ENCODE data around the gene BRD9.
"Not testable (repeated sequence)": the region's sequence is repeated elsewhere in the genome, so short reads cannot be mapped to it uniquely, and the experiment has no call there.

BRD9 gene

DNA sequence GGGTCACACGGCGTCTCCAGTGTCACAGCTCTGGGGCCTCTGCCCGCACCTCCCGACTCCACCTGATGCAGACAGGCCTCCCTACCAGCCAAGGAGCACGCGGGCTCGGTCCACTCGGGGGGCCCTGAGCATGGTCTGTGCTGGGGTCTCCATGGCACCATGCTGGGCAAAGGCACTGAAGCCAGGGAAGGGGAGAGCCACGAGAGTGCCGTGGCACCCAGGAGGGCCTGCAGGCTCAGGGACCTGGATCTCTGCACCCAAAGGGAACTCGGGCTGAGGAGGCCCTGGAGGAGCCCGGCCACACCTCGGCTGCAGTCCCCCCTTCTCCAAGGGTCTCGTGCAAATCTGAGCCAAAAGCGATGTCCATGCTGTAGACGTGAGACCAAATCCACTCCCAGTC, 48.2 kb downstream of the BRD9 start:
- DNase-seq: not testable (repeated sequence)

- DNase-seq: not testable (repeated sequence)
Observed at GRCh38 chr5:843926-844325, 48.7 kb downstream of the BRD9 start.

DNA sequence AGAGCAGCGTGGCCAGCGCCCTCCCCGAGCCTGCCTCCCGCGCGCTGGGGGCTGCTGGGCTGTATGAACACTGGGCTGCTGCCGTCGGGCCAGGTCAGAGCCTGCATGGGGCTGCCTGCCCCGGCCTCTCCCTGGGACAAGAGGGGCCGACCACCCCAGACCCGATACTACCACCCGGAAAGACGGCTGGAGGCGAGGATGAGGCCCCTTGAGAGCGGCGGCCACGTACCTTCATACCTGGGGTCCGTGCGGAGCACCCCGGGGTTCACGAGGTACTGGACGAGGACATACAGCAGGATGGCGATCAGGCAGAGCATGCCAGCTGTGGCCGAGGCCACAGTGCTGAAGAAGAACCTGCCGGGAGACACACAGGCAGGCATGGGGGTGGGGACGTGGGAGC, 49.2 kb downstream of the BRD9 start:
- DNase-seq: not testable (repeated sequence)

GRCh38 chr5:842402-843221, 50.0 kb downstream of the BRD9 start:
- DNase-seq: not testable (repeated sequence)

DNA sequence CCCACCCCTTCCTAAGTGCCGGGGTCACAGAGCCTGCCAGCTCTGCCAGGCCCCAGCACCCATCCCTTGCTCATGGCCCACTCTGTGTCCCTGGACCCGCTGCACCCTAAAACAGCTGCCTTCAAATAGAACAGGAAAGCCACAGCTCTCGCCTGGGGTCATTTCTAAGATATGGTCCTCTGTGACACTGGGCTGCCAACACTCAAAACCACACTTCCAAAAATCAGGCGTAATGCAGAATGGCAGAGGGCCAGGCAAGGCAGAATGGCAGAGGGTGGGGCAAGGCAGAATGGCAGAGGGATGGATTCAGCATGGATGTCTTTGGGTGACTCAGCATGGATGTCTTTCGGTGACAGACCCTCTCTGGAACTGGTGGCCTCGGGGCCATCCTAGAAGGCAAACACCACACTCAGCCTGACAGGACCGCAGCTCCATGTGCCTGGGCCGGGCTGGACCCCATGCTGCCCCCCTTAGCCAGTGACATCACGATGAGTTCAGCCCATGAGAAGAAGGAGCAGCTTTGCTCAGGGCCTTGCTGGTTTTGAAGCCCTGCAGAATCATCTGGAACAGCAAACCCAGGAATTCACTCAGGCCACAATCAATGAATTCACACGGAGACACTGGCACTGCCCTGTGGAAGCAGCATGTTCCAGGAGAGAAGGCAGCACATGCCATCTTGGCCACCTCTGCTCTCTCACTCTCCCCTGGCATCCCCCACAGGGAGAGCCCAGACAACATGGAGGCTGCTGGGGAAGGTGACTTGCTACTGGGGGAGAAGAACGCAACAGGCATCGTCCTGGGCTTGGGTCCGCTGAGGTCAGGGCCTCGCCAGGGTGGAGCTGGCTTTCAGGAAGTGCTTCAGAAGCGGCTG, 50.8 kb downstream of the BRD9 start:
- DNase-seq: not testable (repeated sequence)

- not testable (repeated sequence) for DNase-seq
Observed at GRCh38 chr5:840974-841435, 51.6 kb downstream of the BRD9 start.

DNA sequence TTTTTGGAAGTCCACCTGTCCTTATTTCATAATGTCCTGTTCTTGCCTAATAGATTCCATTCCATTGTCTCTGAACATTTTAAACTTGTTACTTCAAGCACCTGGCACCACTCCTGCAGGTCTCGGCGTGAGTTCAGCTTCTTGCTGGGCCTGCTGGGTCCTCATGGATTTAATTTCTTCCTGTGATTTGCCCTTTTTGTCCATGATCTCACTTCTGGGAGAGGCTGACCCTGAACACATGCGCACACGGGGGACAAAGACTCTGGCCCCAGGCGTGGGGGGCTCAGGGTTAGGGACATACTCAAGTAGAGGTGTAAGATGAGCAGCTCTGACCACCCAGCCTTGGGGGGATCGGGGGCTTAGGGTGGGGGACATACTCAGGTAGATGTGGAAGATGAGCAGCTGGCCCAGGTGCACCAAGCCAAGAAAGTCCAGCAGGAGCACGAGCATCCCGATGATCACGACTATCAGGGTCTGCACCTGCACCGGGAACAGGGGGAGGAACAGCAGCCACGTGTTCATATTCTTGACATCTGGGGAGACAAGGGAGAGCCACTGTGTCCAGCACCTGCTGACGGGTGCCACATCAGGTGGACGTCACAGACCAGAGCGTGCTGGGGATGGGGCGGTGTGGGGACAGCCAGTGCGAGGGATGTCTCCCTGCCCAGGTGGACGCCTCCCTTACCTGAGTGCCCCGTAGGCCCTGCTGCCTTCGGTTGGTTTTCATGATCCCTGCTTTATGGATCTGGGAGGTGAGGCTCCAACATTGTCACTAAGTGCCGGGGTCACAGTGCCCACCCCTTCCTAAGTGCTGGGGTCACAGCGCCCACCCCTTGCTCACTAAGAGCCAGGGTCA, 52.3 kb downstream of the BRD9 start:
- not testable (repeated sequence) for DNase-seq

DNA sequence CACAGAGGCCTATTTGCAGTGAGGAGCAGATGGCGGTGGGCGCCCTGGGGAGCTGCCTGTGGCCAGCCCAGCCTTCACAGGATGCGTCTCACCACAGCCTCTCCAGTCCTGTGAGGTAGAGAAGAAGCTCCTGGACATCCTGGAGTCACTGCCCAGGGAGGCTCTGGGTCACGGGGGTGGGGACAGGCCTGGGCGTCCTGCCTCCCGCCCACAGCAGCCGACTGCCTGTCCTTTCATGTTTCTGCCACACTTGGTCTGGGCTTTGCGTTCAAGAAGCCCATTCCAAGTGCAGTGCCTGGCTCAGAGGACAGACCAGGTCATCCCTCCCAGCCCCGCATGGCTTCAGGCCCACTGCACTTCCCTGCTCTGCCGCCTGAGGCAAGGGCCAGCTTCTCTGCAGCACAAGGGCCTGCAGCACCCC, 54.2 kb downstream of the BRD9 start:
- DNase-seq: not testable (repeated sequence)

DNA sequence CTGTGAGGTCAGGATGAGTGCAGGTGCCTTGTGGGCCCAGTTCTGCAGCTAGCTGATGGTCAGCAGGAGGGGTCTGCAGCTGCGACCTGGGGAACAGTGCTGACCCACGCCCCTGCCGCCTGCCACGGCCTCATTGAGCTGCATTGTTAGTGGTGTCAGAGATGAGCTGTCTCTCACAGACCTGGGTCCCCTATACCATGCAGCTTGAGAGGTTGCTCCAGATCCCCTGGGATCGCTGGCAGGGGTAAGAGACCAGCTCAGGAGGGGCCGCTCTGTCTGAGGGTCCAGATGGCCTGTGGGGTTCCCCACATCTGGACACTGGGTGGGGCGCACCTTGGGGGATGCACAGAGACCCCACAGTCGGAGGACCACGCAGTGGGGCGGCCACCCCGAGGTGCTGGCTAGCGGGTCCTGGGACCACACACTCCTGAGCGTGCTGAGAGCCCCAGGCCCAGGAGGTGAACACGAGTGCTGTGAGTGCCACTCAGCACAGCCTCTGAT, 54.9 kb downstream of the BRD9 start:
- not testable (repeated sequence) for DNase-seq

- DNase-seq: not testable (repeated sequence)
Observed at GRCh38 chr5:835933-836612, 56.5 kb downstream of the BRD9 start.

DNA sequence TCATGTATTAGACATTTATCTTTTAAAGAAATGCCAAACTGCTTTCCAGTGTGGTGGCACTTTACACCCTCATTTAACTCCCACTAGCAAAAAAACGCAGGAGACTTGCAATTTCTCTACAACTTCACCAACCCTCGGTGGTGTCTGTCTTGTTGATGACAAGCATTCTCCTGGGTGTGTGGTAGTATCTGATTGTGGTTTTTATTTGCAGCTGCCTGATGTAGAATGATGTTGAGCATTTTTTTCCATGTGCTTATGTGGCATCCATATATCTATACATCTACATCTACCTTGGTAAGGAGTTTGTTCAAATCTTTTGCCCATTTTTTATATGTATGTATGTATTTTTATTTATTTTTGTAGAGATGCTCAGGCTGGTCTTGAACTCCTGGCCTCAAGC, 58.6 kb downstream of the BRD9 start:
- DNase-seq: not testable (repeated sequence)

DNA sequence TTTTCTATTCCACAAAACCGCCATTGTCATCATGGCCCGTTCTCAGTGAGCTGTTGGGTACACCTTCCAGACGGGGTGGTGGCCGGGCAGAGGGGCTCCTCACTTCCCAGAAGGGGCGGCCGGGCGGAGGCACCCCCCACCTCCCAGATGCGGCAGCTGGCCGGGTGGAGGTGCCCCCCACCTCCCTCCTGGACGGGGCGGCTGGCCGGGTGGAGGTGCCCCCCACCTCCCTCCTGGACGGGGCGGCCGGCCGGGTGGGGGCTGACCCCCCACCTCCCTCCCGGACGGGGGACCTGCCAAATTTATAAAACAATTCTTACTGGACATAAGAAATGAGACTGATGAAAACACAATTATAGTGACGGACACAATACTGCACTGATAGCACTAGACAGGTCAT, 64.4 kb downstream of the BRD9 start:
- DNase-seq: not testable (repeated sequence)

- not testable (repeated sequence) for DNase-seq
Observed at GRCh38 chr5:825544-825943, 67.1 kb downstream of the BRD9 start.

DNA sequence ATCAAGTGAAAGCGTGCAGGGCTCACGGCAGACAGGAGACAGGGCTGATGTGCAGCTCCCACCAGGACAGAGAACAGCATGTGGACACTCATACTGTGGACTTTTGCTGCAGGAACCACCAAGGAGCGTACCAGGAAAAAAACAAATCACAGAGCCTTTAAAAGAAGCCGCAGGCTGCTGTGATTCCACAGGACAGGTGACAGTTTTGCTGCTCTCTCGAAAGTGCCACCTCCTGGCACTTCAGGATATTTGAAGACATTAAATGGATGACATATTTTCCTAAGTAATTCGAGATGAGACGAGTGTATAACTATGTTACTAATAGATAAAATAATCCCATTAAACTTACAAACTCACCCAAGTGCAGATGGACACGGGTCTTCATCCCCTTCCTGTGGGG, 71.1 kb downstream of the BRD9 start:
- DNase-seq: no peak

- no peak for DNase-seq
Observed at GRCh38 chr5:820245-820644, 72.4 kb downstream of the BRD9 start.

DNA sequence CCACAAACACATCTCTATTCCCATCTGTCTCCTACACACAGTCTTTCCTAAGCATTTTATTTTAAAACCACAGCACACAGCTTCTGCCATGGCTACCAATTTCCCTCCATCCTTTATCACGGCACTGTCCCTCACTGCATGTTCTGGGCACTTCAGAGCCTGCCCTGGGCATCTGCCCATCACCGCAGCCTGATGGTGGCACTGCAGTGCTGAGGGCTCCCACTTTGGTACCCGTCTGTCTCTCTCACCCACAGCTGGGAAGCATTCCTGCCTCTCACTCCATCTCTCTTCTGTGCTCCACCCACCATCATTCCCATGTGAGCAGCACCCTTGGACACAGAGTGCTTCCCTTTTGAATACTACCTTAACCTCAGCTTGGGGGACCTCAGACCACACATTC, 73.5 kb downstream of the BRD9 start:
- no peak for DNase-seq

DNA sequence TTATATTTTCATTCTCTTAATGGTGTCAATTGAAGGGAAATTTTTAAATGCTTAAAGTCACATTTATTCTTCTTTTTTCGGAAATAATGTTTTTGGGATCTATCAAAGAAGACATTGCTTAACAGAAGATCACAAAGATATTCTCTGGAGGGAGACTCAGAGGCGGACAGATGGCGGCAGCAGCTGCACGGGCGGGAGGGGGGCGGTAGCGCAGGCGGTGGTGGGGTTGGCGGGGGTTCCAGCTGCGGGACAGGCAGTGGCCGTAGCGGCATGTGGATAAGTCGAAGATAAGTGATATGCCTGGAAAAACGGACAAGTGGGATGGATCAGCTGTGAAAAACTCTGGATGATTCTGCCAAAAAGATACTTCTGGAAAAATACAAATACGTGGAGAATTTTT, 76.4 kb downstream of the BRD9 start:
- no peak for DNase-seq

DNA sequence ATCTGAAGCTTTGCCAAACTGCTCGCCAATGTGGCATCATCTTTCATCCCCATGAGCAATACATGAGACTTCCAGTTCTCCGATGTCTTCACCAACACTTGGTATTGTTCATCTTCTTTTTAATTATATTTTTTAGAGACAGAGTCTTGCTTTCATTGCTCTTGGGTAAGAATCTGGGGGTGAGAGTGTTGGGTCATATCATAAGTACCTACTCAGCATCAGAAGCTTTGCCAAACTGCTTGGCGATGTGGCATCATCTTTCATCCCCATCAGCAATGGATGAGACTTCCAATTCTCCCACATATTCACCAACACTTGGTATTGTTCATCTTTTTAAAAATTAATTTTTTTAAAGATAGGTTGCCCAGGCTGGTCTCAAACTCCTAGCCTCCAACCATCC, 77.2 kb downstream of the BRD9 start:
- DNase-seq: no peak
